Stimulated activated naive B cell treated with anti-CD40 and anti-IgM and Interleukin-4, amounts not matched to agents 10 μg/mL and 1 μg/mL and 100 μg/mL, for 72 hours (primary cell): ENCODE data around the gene ITPA.

Source experiments
- ATAC-seq, 2 donors: fragments of 150-1000 bp; cut with Tn5 transposase; replicated peaks; 2 replicates each; pipeline ENCODE4 v1.10.0; 2021; ENCODE audit warnings: moderate library complexity in 1 of 2
- DNase-seq: peaks from one replicate; pipeline ENCODE4 v3.0.0; 2021
- H3K27ac Mint-ChIP-seq: one replicate; pipeline ENCODE4 v1.8.0; 2022; ENCODE audit warnings: mild to moderate bottlenecking, mixed read lengths
- H3K27me3 Mint-ChIP-seq, 2 donors: one replicate each; pipeline ENCODE4 v1.8.0; 2022; ENCODE audit warnings: mixed read lengths in 2 of 2
- H3K36me3 Mint-ChIP-seq, 2 donors: one replicate each; pipeline ENCODE4 v1.8.0; 2022; ENCODE audit warnings: mixed read lengths in 2 of 2, mild to moderate bottlenecking in 1 of 2
- H3K4me1 Mint-ChIP-seq, 2 donors: one replicate each; pipeline ENCODE4 v1.8.0; 2022; ENCODE audit warnings: mixed read lengths in 2 of 2, mild to moderate bottlenecking in 1 of 2
- H3K4me3 Mint-ChIP-seq, 2 donors: one replicate each; pipeline ENCODE4 v1.8.0; 2022; ENCODE audit warnings: mild to moderate bottlenecking in 2 of 2, mixed read lengths in 2 of 2, moderate library complexity in 1 of 2
- H3K9me3 Mint-ChIP-seq, 2 donors: one replicate each; pipeline ENCODE4 v1.8.0; 2022; ENCODE audit warnings: mixed read lengths in 2 of 2, mild to moderate bottlenecking in 1 of 2

The ITPA gene

DNA sequence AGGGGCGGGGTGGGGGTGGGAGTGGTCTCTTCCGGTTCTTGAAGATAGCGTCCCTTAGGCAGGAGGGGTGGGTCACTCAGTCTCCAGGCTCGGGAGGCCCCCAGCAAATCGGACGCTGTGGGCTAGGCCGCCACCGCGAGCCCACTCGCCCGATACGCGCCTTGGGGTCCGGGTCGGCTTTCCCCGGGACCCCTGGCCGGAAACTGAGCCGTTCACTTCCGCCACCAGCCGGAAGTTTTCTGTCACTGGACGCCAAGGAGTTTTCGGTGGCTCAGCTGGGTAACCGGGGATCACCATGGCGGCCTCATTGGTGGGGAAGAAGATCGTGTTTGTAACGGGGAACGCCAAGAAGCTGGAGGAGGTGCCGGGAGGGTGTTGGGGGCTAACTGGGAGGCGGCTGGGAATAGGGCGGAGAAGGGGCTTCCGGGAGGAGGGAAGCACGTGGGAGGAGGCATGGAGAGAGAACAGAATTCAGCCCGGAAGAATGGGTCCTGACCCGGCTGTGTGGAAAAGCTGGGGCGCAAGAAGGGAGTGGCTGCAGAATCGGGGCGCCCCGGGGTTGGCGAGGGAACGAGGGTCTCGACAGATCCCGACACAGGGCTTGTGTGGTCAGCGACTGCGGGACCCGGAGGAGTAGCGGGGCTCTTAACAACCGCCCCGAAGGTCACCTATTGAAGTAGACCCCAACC lies at the start of gene ITPA:
Gene ITPA (plus strand): TSS at position 242 of the 689 bp plus-strand sequence. CDS start 54 bp downstream, at position 296.
- peaks cover 0 to 1% of the 10 kb centered on the region in 2 donors for H3K9me3 Mint-ChIP-seq
- H3K4me1 Mint-ChIP-seq = peaks cover 21 to 42% of the 10 kb centered on the region in 2 donors
- H3K27ac Mint-ChIP-seq = peak within 1 kb of the TSS; percentile 97
- DNase-seq = peak; percentile 60
- peaks cover 13 to 31% of the 10 kb centered on the region in 2 donors for H3K36me3 Mint-ChIP-seq
- ATAC-seq = peak; percentile 69 to 71
- H3K27me3 Mint-ChIP-seq = no peaks in the 10 kb centered on the region
- H3K4me3 Mint-ChIP-seq = peak within 1 kb of the TSS; percentile 90 to 96

GRCh38 chr20:3160418-3160817 lies 48.9 kb upstream of the ITPA start:
- Mint-ChIP-seq H3K27me3 (peaks cover 6 to 13% of the 10 kb centered on the region in 2 donors), H3K36me3 (peaks cover 4 to 8% of the 10 kb centered on the region in 2 donors), H3K27ac (no peak overlapping the region), H3K4me1 (peaks cover 28 to 36% of the 10 kb centered on the region in 2 donors), H3K9me3 (no peaks in the 10 kb centered on the region), H3K4me3 (no peak overlapping the region)
- DNase-seq = no peak
- ATAC-seq = no peak

DNA sequence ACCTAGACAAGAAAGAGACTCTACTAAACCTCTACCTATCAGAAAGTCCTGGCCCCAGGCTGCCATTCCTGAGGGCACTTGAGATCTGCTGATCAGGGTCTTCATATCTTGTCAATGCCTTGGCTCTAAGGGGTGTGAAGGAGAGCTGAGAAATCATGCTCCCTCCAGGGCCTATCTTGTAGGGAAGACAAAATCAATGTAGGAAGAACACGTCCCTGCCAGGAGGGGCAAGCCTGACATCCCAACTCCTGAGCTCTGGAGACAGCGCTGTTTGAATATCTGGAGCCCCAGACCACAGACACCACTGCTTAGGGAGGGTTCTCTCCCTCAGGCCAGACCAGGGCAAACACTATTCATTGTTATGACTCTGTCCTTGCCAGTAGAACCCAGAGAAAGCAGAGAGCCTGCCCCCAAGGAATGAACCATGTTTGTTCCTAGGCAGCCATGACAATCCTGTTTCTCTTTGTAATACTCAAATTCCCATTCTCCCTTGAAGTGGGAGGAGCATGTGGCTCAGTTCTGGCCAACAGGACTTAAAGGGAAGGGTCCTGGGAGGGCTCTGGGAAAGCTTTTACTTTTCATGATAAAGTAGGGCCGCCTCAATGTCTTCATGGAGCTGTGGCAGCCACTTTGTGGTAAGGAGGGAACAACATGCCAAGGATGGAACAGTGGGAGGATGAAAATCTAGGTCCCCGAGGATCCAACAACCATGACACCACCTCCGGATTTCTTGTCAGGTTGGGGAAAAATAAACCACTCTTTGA lies 47.8 kb upstream of the ITPA start:
- Mint-ChIP-seq H3K36me3 (peaks cover 4 to 8% of the 10 kb centered on the region in 2 donors), H3K27ac (no peak overlapping the region), H3K4me3 (no peak overlapping the region)

GRCh38 chr20:3162080-3162611 lies 47.2 kb upstream of the ITPA start:
- DNase-seq (no peak), ATAC-seq (no peak)
- Mint-ChIP-seq H3K4me1 (peaks cover 15 to 25% of the 10 kb centered on the region in 2 donors), H3K27me3 (peaks cover 15 to 29% of the 10 kb centered on the region in 2 donors), H3K27ac (no peak overlapping the region), H3K9me3 (no peaks in the 10 kb centered on the region), H3K4me3 (no peak overlapping the region), H3K36me3 (peaks cover 0 to 3% of the 10 kb centered on the region in 2 donors)

More for the DNA sequence above, 47.8 kb upstream of the ITPA start:
- Mint-ChIP-seq H3K4me1 (peaks cover 21 to 31% of the 10 kb centered on the region in 2 donors), H3K9me3 (no peaks in the 10 kb centered on the region), H3K27me3 (peaks cover 13 to 23% of the 10 kb centered on the region in 2 donors)
- ATAC-seq = no peak
- no peak for DNase-seq

DNA sequence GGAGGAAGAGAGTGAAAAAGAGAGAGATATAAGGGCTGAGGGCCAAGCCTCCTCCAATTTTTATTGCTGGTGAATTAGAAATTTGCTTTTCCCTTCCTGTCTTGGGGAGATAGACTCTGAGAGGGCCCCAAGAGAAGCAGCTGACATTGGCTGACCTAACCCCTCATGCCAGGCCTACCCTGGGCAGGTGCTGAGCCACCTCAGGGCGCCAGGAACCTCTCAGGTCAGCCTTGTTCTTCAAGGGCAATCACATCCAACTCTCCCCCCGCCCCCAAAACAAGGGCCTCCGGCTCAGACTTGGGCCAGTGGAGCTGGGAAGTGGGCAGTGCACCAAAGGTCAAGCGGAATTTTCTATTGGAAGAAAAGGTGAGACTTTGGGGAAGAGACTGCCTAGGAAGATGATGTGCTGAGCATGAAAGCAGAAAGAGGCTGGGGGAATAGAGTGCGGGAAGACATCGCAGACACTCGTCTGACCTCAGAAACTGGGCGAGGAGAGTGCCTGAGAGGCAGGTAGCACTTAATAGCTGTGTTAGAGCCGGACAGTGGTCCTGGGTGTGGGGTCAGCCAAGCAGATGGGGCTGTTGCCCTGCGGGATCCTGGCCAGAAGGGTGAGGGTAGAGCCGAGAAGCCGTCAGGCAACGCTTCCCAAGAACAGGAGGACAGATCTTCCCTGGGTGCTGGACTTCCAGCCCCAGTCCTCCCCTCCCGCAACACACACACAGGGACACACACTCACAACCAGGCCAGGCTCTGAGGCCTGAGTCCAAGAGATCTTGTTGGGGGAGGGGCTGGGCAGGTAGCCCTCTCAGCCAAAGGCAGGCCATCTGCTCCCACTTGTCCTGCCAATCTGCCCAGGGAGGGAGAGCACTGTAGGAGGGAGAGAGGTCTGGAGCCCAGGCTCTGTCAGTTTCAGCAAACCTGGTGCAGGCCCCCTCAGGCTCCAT lies 45.9 kb upstream of the ITPA start:
- no peak for DNase-seq
- Mint-ChIP-seq H3K27ac (no peak overlapping the region), H3K4me1 (peaks cover 8 to 15% of the 10 kb centered on the region in 2 donors), H3K27me3 (peaks cover 21 to 38% of the 10 kb centered on the region in 2 donors), H3K9me3 (no peaks in the 10 kb centered on the region), H3K4me3 (no peak overlapping the region), H3K36me3 (no peaks in the 10 kb centered on the region)
- no peak for ATAC-seq

DNA sequence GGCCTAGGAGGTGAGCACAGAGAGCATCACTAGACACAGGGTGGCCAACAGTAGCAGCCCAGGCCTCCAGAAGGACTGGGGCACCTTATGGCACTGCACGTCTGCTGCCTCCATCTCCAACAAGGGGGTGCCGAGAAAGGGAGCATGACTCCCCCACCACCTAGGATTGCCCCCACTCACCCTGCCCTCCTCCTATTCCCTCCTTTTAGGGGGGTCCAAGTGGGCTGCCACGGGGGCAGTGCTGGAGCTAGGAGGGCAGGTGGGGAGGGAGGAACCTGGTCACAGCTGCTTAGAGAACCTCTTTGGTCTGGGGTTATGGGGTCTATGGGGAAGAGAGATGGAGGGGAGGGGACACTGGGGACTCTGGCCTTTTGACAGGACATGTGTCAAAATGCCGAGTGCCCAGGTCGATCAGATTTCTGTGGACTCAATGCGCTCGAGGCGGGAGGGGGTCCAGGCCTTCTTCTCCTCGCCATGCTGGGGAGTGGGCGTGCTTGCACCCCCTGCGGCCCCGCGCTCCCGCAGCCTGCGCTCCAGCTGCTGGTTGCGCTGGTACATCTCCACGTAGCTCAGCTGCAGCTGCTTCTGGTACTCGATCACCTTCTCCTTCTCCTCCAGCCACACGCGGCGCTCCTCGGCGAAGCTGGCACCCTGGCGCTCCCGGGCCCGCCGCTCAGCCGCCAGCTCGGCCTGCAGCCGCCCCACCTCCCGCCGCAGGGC lies 45.1 kb upstream of the ITPA start:
- no peak for ATAC-seq

GRCh38 chr20:3164763-3165410 lies 44.4 kb upstream of the ITPA start:
- Mint-ChIP-seq H3K36me3 (no peaks in the 10 kb centered on the region), H3K4me1 (peaks cover 4 to 14% of the 10 kb centered on the region in 2 donors), H3K27me3 (peaks cover 34 to 54% of the 10 kb centered on the region in 2 donors), H3K27ac (no peak overlapping the region), H3K9me3 (no peaks in the 10 kb centered on the region), H3K4me3 (no peak overlapping the region)
- ATAC-seq = no peak
- DNase-seq = no peak

More for the DNA sequence above, 45.1 kb upstream of the ITPA start:
- Mint-ChIP-seq H3K27me3 (peaks cover 29 to 47% of the 10 kb centered on the region in 2 donors), H3K9me3 (no peaks in the 10 kb centered on the region), H3K27ac (no peak overlapping the region), H3K36me3 (no peaks in the 10 kb centered on the region), H3K4me3 (no peak overlapping the region), H3K4me1 (peaks cover 6 to 14% of the 10 kb centered on the region in 2 donors)
- no peak for DNase-seq

DNA sequence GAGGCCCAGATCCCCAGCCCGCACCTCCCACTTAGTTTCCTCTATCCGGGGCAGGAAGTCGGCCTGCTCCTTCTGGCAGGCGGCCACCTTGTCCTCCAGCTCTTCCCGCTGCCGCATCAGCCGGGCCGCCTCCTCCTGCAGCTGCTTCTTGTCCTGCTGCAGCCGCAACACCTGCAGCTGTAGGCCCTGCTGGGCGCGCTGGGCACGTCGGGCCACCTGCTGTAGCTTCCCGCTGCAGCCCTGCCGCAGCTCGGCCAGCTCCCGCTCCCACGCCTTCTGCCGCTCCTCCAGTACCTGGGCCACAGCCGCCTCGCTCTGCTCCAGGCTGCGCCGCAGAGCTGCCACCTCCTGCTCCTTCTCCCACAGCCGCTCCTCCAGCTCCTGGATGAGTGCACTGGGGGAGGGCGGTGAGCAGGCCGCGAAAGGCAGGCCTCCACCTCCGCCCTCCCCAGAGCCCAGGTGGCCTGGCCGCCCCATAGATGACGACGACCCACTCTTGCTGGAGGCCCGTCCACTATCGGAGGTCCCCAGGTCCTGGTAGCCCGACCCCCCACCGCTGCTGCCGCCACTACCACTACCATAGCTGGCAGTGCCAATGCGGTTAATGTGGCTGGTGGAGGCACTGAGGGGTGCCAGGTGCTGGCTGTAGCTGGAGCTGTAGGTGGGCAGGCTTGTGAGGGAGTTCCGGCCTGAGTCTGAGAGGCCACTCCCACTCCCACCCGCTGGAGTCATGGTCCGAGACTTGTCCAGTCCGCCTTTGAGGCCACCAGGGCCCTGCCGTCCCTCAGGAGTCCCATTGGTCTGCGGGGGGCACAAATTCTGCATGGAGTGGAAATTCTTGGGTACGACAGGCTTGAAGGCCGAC lies 43.6 kb upstream of the ITPA start:
- ATAC-seq (no peak), DNase-seq (no peak)
- Mint-ChIP-seq H3K4me1 (peaks cover 4 to 14% of the 10 kb centered on the region in 2 donors), H3K27me3 (peaks cover 36 to 56% of the 10 kb centered on the region in 2 donors), H3K27ac (no peak overlapping the region), H3K36me3 (no peaks in the 10 kb centered on the region), H3K9me3 (no peaks in the 10 kb centered on the region), H3K4me3 (no peak overlapping the region)

DNA sequence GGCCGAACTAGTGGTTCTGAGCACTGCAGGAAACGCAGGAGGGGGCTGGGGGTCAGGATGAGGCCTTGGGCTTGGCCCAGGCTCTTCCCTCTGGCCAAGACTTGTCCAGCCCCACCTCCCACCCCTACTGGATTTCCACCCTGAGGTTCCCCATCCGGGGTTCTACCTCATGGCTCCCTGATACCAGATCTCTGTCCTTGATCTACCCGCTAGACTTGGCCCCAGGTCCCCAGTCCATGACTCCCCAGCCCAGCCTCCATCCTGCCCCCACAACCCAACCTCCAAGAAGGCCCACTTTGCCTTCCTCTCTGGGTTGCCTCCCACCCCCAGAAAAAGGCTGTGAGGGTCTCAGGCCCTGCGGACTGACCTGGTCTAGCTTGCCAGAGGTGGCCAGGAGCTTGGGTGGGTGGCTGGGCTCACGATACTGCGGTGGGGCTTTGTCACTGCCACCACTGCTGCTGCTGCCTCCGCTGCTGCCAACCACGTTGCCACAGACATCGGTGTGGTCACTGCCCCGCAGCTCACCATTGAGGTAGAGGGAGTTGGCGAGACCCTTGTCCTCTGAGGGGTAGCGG lies 42.9 kb upstream of the ITPA start:
- Mint-ChIP-seq H3K27me3 (peaks cover 36 to 59% of the 10 kb centered on the region in 2 donors), H3K4me3 (no peak overlapping the region), H3K9me3 (no peaks in the 10 kb centered on the region)

GRCh38 chr20:3166913-3167342 lies 42.4 kb upstream of the ITPA start:
- Mint-ChIP-seq H3K4me3 (no peak overlapping the region), H3K27ac (no peak overlapping the region), H3K27me3 (peaks cover 41 to 64% of the 10 kb centered on the region in 2 donors), H3K9me3 (no peaks in the 10 kb centered on the region), H3K4me1 (peaks cover 4 to 14% of the 10 kb centered on the region in 2 donors), H3K36me3 (no peaks in the 10 kb centered on the region)
- no peak for ATAC-seq
- DNase-seq = no peak

More for the DNA sequence above, 42.9 kb upstream of the ITPA start:
- DNase-seq (no peak), ATAC-seq (no peak)
- Mint-ChIP-seq H3K27ac (no peak overlapping the region), H3K36me3 (no peaks in the 10 kb centered on the region), H3K4me1 (peaks cover 4 to 14% of the 10 kb centered on the region in 2 donors)

- Mint-ChIP-seq H3K27ac (no peak overlapping the region), H3K9me3 (no peaks in the 10 kb centered on the region), H3K36me3 (no peaks in the 10 kb centered on the region), H3K4me1 (peaks cover 8 to 21% of the 10 kb centered on the region in 2 donors), H3K4me3 (no peak overlapping the region), H3K27me3 (peaks cover 48 to 72% of the 10 kb centered on the region in 2 donors)
- ATAC-seq = no peak
- DNase-seq = no peak
Observed at GRCh38 chr20:3167738-3168078, 41.6 kb upstream of the ITPA start.
